ENCODE data around the gene SLC25A47.

- TF ChIP-seq ZNF274 (IDR thresholded peaks at IDR 0.05; ENCODE audit: low read depth, low read length) (no peak), SUZ12 (IDR thresholded peaks at IDR 0.05; ENCODE audit: extremely low read depth, insufficient read depth, insufficient read length) (no peak), YY1 (IDR thresholded peaks at IDR 0.05; ENCODE audit: insufficient read depth, insufficient read length) (no peak)
Observed at GRCh38 chr14:100305324-100306100, 17.6 kb upstream of the SLC25A47 start.

Data from NT2/D1 (cell line).